H1 (cell line): ENCODE results near the gene FHIT. TPM values are rescaled to one million over a fixed set of nuclear protein-coding genes. Genes with fewer than 3 reads are reported as not detected.

ENCODE experiments used
- CTCF ChIA-PET: fragments of 300-600 bp; sonication (Branson Sonifier 250); formaldehyde crosslinking; loops from one replicate; lab custom pipeline; 2021; ENCODE audit not compliant: partially characterized antibody; lab: Charles Lee
- POLR2A ChIA-PET: fragments of 300-600 bp; sonication (Branson Sonifier 250); formaldehyde crosslinking; loops from one replicate; lab custom pipeline; 2021; ENCODE audit warnings: inconsistent platforms; ENCODE audit not compliant: partially characterized antibody; lab: Charles Lee
- DNase-seq, 2 experiments: peaks; one replicate each; pipeline versions ENCODE4 v3.0.0 to v3.0.0-alpha.2; 2010 to 2022; ENCODE audit warnings: low spot score in 2 of 2, low read depth in 1 of 2, mixed read lengths in 1 of 2
- FAIRE-seq: peaks from 2 replicates; lab custom pipeline; 2011; peaks lifted over from hg19 to GRCh38; lab: Jason Lieb, UNC
- H2AFZ ChIP-seq: 2 replicates; pipeline ENCODE4 v1.8.1; 2012; ENCODE audit warnings: low read length, inconsistent platforms
- H2AK5ac ChIP-seq: 2 replicates; pipeline ENCODE4 v1.6.1; 2013; ENCODE audit warnings: low read depth, low read length
- H2BK120ac ChIP-seq: replicated peaks from 2 replicates; pipeline ENCODE3; 2013; ENCODE audit warnings: low read depth, low read length, inconsistent platforms
- H2BK12ac ChIP-seq: 2 replicates; pipeline ENCODE4 v1.6.1; 2013; ENCODE audit warnings: low read depth, low read length
- H2BK15ac ChIP-seq: 2 replicates; pipeline ENCODE4 v1.6.1; 2013; ENCODE audit warnings: low read length
- H2BK20ac ChIP-seq: 2 replicates; pipeline ENCODE4 v1.6.1; 2013; ENCODE audit warnings: low read length
- H2BK5ac ChIP-seq: 2 replicates; pipeline ENCODE4 v1.6.1; 2013; ENCODE audit warnings: low read depth, low read length
- H3K14ac ChIP-seq: 2 replicates; pipeline ENCODE4 v1.6.1; 2013; ENCODE audit warnings: inconsistent platforms; ENCODE audit not compliant: insufficient read length
- H3K18ac ChIP-seq: 2 replicates; pipeline ENCODE4 v1.6.1; 2013; ENCODE audit warnings: low read length; ENCODE audit errors: extremely low read depth
- H3K23ac ChIP-seq: 2 replicates; pipeline ENCODE4 v1.6.1; 2013; ENCODE audit warnings: inconsistent platforms; ENCODE audit not compliant: insufficient read length
- H3K23me2 ChIP-seq: 2 replicates; pipeline ENCODE4 v1.6.1; 2013; ENCODE audit warnings: low read depth, low read length
- H3K27ac ChIP-seq: 2 replicates; pipeline ENCODE4 v1.6.1; 2011; ENCODE audit warnings: low read depth, low read length, inconsistent platforms
- H3K27me3 ChIP-seq, 4 experiments: replicated peaks in 1 of 4; 1 replicate in 1 of 4; 2 replicates in 3 of 4; pipeline versions ENCODE4 v1.6.1 to v1.8.1; 2011 to 2013; ENCODE audit warnings: low read length in 3 of 4, mild to moderate bottlenecking in 3 of 4, inconsistent platforms in 2 of 4, mixed read lengths in 2 of 4, moderate library complexity in 1 of 4; ENCODE audit not compliant: control insufficient read depth in 3 of 4, insufficient read depth in 3 of 4; ENCODE audit errors: extremely low read depth in 1 of 4
- H3K36me3 ChIP-seq, 4 experiments: 2 replicates each; pipeline versions ENCODE4 v1.6.1 to v1.8.1; 2011 to 2013; ENCODE audit warnings: mild to moderate bottlenecking in 4 of 4, low read length in 3 of 4, moderate library complexity in 2 of 4, control low read depth in 1 of 4, inconsistent platforms in 1 of 4; ENCODE audit not compliant: insufficient read depth in 4 of 4, control insufficient read depth in 2 of 4
- H3K4ac ChIP-seq: replicated peaks from 2 replicates; pipeline ENCODE3; 2013; ENCODE audit warnings: low read length, low read depth, mixed read lengths, inconsistent platforms; ENCODE audit not compliant: insufficient read length
- H3K4me1 ChIP-seq, 4 experiments: replicated peaks in 1 of 4; 1 replicate in 1 of 4; 2 replicates in 3 of 4; pipeline versions ENCODE4 v1.6.1 to v1.8.1; 2011 to 2013; ENCODE audit warnings: low read length in 3 of 4, inconsistent platforms in 2 of 4, mixed read lengths in 1 of 4; ENCODE audit not compliant: insufficient read depth in 4 of 4, control insufficient read depth in 3 of 4
- H3K4me2 ChIP-seq, 2 experiments: 2 replicates each; pipeline versions ENCODE4 v1.6.1 to v1.8.1; 2011 to 2013; ENCODE audit warnings: low read depth in 2 of 2, low read length in 2 of 2, control low read depth in 1 of 2, inconsistent platforms in 1 of 2, mild to moderate bottlenecking in 1 of 2; ENCODE audit not compliant: insufficient read depth in 1 of 2
- H3K4me3 ChIP-seq, 4 experiments: fragments of 200-600, 300-600 bp in 1 of 4; sonication (generic), shearing (Covaris generic), sonication (Bioruptor Twin) in 1 of 4; 2 replicates each; pipeline versions ENCODE4 v1.5.1 to v1.8.1; 2011 to 2016; ENCODE audit warnings: low read length in 4 of 4, low read depth in 3 of 4, control low read depth in 2 of 4, inconsistent platforms in 2 of 4, mild to moderate bottlenecking in 2 of 4, mixed read lengths in 1 of 4, moderate library complexity in 1 of 4; ENCODE audit not compliant: insufficient read depth in 2 of 4; ENCODE audit errors: extremely low read depth in 1 of 4
- H3K56ac ChIP-seq: replicated peaks from 2 replicates; pipeline ENCODE3; 2013; ENCODE audit warnings: low read depth, mild to moderate bottlenecking, mixed read lengths, low read length, inconsistent platforms; ENCODE audit not compliant: insufficient read length
- H3K79me1 ChIP-seq: 2 replicates; pipeline ENCODE4 v1.6.1; 2013; ENCODE audit warnings: low read depth, low read length, control low read depth
- H3K79me2 ChIP-seq, 2 experiments: 2 replicates each; pipeline versions ENCODE4 v1.6.1 to v1.8.1; 2012 to 2013; ENCODE audit warnings: low read length in 2 of 2, mild to moderate bottlenecking in 2 of 2, inconsistent platforms in 1 of 2; ENCODE audit not compliant: insufficient read depth in 2 of 2, control insufficient read depth in 1 of 2
- H3K9ac ChIP-seq, 4 experiments: replicated peaks in 1 of 4; 1 replicate in 1 of 4; 2 replicates in 3 of 4; pipeline versions ENCODE4 v1.6.1 to v1.8.1; 2011 to 2013; ENCODE audit warnings: low read depth in 3 of 4, low read length in 3 of 4, control low read depth in 2 of 4, mild to moderate bottlenecking in 2 of 4, moderate library complexity in 2 of 4, inconsistent platforms in 1 of 4; ENCODE audit errors: extremely low read depth in 1 of 4
- H3K9me3 ChIP-seq, 2 experiments: 2 replicates each; pipeline versions ENCODE4 v1.6.1 to v1.8.1; 2012 to 2013; ENCODE audit warnings: mild to moderate bottlenecking in 2 of 2, moderate library complexity in 2 of 2, control low read depth in 1 of 2, inconsistent platforms in 1 of 2, low read depth in 1 of 2, low read length in 1 of 2, mixed read lengths in 1 of 2; ENCODE audit not compliant: insufficient read depth in 2 of 2
- H4K20me1 ChIP-seq, 2 experiments: replicated peaks in 1 of 2; 2 replicates each; pipeline versions ENCODE3 to v1.8.1; 2011 to 2013; ENCODE audit warnings: inconsistent platforms in 2 of 2, low read length in 2 of 2, mild to moderate bottlenecking in 1 of 2; ENCODE audit not compliant: insufficient read depth in 2 of 2, control insufficient read depth in 1 of 2
- H4K5ac ChIP-seq: 2 replicates; pipeline ENCODE4 v1.6.1; 2013; ENCODE audit warnings: low read length, low read depth, mixed read lengths, inconsistent platforms; ENCODE audit not compliant: insufficient read length
- H4K8ac ChIP-seq: 2 replicates; pipeline ENCODE4 v1.8.0; 2013; ENCODE audit warnings: mild to moderate bottlenecking, moderate library complexity, low read length, inconsistent platforms; ENCODE audit not compliant: insufficient read depth; ENCODE audit errors: extremely low read depth
- H4K91ac ChIP-seq: replicated peaks from 2 replicates; pipeline ENCODE3; 2013; ENCODE audit warnings: low read length, mixed read lengths, inconsistent platforms; ENCODE audit not compliant: insufficient read length
- EZH2 ChIP-seq: fragments of 200-600 bp; sonication (generic); IDR thresholded peaks from 2 replicates; pipeline ENCODE4 v1.7.1; 2012; ENCODE audit warnings: low read depth, mild to moderate bottlenecking, moderate library complexity, low read length, inconsistent platforms; ENCODE audit not compliant: severe bottlenecking
- JUN ChIP-seq: IDR thresholded peaks from 2 replicates; pipeline ENCODE4 v1.6.1; 2011; ENCODE audit warnings: low read depth, mild to moderate bottlenecking, improper control_type of control experiment, low read length
- NANOG ChIP-seq: IDR thresholded peaks from 2 replicates; pipeline ENCODE4 v1.6.1; 2011; ENCODE audit warnings: low read length, low read depth, mild to moderate bottlenecking, inconsistent platforms; ENCODE audit not compliant: insufficient read depth, poor library complexity, severe bottlenecking
- POU5F1 ChIP-seq: IDR thresholded peaks from 2 replicates; pipeline ENCODE4 v1.6.1; 2011; ENCODE audit warnings: low read depth, mild to moderate bottlenecking, low read length, moderate library complexity
- RXRA ChIP-seq: IDR thresholded peaks from 2 replicates; pipeline ENCODE4 v1.6.1; 2011; ENCODE audit warnings: low read depth, mild to moderate bottlenecking, low read length, moderate library complexity; ENCODE audit not compliant: insufficient read depth
- SP1 ChIP-seq: IDR thresholded peaks from 2 replicates; pipeline ENCODE4 v1.6.1; 2011; ENCODE audit warnings: low read depth, low read length
- SP2 ChIP-seq: IDR thresholded peaks from 2 replicates; pipeline ENCODE4 v1.6.1; 2012; ENCODE audit warnings: mild to moderate bottlenecking, low read length, inconsistent platforms
- SUZ12 ChIP-seq: fragments of 200-600 bp; sonication (generic); IDR thresholded peaks from 2 replicates; pipeline ENCODE4 v1.6.1; 2012; ENCODE audit warnings: mild to moderate bottlenecking, inconsistent platforms, low read length, moderate library complexity, mixed read lengths
- TAF1 ChIP-seq: IDR thresholded peaks from 2 replicates; pipeline ENCODE4 v1.6.1; 2011; ENCODE audit warnings: mild to moderate bottlenecking, low read depth, low read length
- ZNF274 ChIP-seq: IDR thresholded peaks from 2 replicates; pipeline ENCODE4 v1.7.0; 2012; ENCODE audit warnings: low read length, borderline replicate concordance; ENCODE audit errors: extremely low read depth
- WGBS, 2 experiments: shearing (Covaris generic) in 1 of 2; methylation state at CpG; one replicate each; pipeline versions ENCODE4 v1.1.6 to v1.1.7; 2013 to 2015; ENCODE audit warnings: low lambda C conversion rate in 2 of 2, mixed read lengths in 2 of 2, inconsistent platforms in 1 of 2, low coverage in 1 of 2, missing lambda C conversion rate in 1 of 2; ENCODE audit not compliant: insufficient replicate concordance in 2 of 2, insufficient coverage in 1 of 2, insufficient read length in 1 of 2; ENCODE audit errors: extremely low coverage in 1 of 2, missing lambda C conversion rate in 1 of 2; 5-methylcytosine and 5-hydroxymethylcytosine counted together
- polyA plus RNA-seq, 7 experiments: library from polyadenylated mRNA; depleted of rRNA in 3 of 7; stranded (reverse) in 5 of 7; unstranded in 2 of 7; fragments of >200 nt in 5 of 7; fragments of 200-250 nt in 2 of 7; gene quantifications; 1 replicate in 5 of 7; 2 replicates in 1 of 7; 4 replicates in 1 of 7; pipeline versions ENCODE4 v1.2.1 to v1.2.3, GENCODE V29; 2011 to 2013; ENCODE audit warnings: missing spikeins in 2 of 7, mixed read lengths in 2 of 7
- total RNA-seq: library from RNA; stranded (reverse); fragmentation: NEBNext Ultra II Directional; extraction: Animal tissue kit (Norgen Biotek cat#: 25700); gene quantifications from 2 replicates; pipeline ENCODE4 v1.2.1, GENCODE V29; 2021

Gene FHIT
- total and polyA plus RNA-seq, 2 of the 8 experiments (the other 6 are each of a cell fraction or from before 2014, with no cell fraction given) = 1.2 to 3.2 TPM

GRCh38 chr3:60657972-60658371 lies 593.3 kb downstream of the FHIT start:
- FAIRE-seq = no peak
- H2AFZ ChIP-seq = no peak overlapping the region
- 80% methylated on average over 2 of the region's 2 CpGs; no CpG with 5 or more reads in 1 of the 2 experiments for WGBS, 2 experiments
- TF ChIP-seq NANOG = no peak
- no peak for TF ChIP-seq TAF1
- no peak for TF ChIP-seq ZNF274
- TF ChIP-seq SUZ12 = no peak
- no peak for TF ChIP-seq RXRA
- no peak for TF ChIP-seq POU5F1
- no peak for TF ChIP-seq EZH2
- TF ChIP-seq JUN = no peak
- no peak for TF ChIP-seq SP1
- TF ChIP-seq SP2 = no peak

More at GRCh38 chr3:60657972-60658371, 593.3 kb downstream of the FHIT start:
- H3K14ac ChIP-seq = no peak overlapping the region
- no peak overlapping the region for H3K27ac ChIP-seq
- H3K36me3 ChIP-seq = peaks cover 0 to 5% (median 0%) of the 10 kb centered on the region in 4 experiments; a peak in 1 of 8 replicates
- no peak overlapping the region for H2BK20ac ChIP-seq
- no peaks in the 10 kb centered on the region for H4K20me1 ChIP-seq
- no peaks in the 10 kb centered on the region for H3K27me3 ChIP-seq
- no peak overlapping the region for H4K91ac ChIP-seq
- H3K79me2 ChIP-seq = no peaks in the 10 kb centered on the region
- H3K4me3 ChIP-seq = no peak overlapping the region
- no peak overlapping the region for H2BK5ac ChIP-seq
- H2BK120ac ChIP-seq = no peak overlapping the region
- no peak overlapping the region for H2AK5ac ChIP-seq
- H3K4me1 ChIP-seq = peaks cover 0 to 4% (median 1%) of the 10 kb centered on the region in 4 experiments; a peak in 2 of 7 replicates
- H3K79me1 ChIP-seq = no peaks in the 10 kb centered on the region
- no peak overlapping the region for H3K23ac ChIP-seq
- CTCF ChIA-PET = interaction anchor here (1.4 kb wide), 1 partner anchor 11 kb away, joined by 3 read pairs; no protein-coding TSS in a partner anchor
- no peaks in the 10 kb centered on the region for H3K23me2 ChIP-seq
- DNase-seq = no peak
- H3K4me2 ChIP-seq = no peak overlapping the region
- H3K4ac ChIP-seq = no peak overlapping the region
- no peak overlapping the region for H4K5ac ChIP-seq
- peaks cover 0 to 10% of the 10 kb centered on the region in 2 experiments; a peak in 2 of 4 replicates for H3K9me3 ChIP-seq
- POLR2A ChIA-PET = no interaction called here
- H2BK15ac ChIP-seq = no peak overlapping the region
- H4K8ac ChIP-seq = no peak overlapping the region
- H2BK12ac ChIP-seq = no peak overlapping the region
- H3K56ac ChIP-seq = no peak overlapping the region
- H3K18ac ChIP-seq = no peak overlapping the region
- H3K9ac ChIP-seq = no peak overlapping the region
